GM12891 (cell line): ENCODE data around the gene CPT1A.

Experiments
- DNase-seq: peaks from one replicate; pipeline ENCODE4 v3.0.0; 2011; ENCODE audit warnings: low spot score; ENCODE audit not compliant: insufficient read length
- FAIRE-seq: peaks from 2 replicates; lab custom pipeline; 2011; peaks lifted over from hg19 to GRCh38; lab: Jason Lieb, UNC
- PAX5 ChIP-seq: IDR thresholded peaks from 2 replicates; pipeline ENCODE4 v1.6.1; 2011; ENCODE audit warnings: low read length, moderate library complexity, mild to moderate bottlenecking; ENCODE audit not compliant: insufficient read depth, severe bottlenecking
- POLR2A ChIP-seq: IDR thresholded peaks from 2 replicates; pipeline ENCODE4 v1.6.1; 2011; ENCODE audit warnings: low read depth, low read length, control low read depth
- POLR2AphosphoS5 ChIP-seq: IDR thresholded peaks from 2 replicates; pipeline ENCODE4 v1.6.1; 2011; ENCODE audit warnings: low read depth, low read length, control low read depth
- POU2F2 ChIP-seq: IDR thresholded peaks from 2 replicates; pipeline ENCODE4 v1.6.1; 2011; ENCODE audit warnings: low read depth, mild to moderate bottlenecking, control low read depth, low read length, moderate library complexity
- SPI1 ChIP-seq: IDR thresholded peaks from 2 replicates; pipeline ENCODE4 v1.6.1; 2011; ENCODE audit warnings: low read depth, low read length, control low read depth
- TAF1 ChIP-seq: IDR thresholded peaks from 2 replicates; pipeline ENCODE4 v1.6.1; 2011; ENCODE audit warnings: low read depth, low read length, control low read depth

The CPT1A gene

DNA sequence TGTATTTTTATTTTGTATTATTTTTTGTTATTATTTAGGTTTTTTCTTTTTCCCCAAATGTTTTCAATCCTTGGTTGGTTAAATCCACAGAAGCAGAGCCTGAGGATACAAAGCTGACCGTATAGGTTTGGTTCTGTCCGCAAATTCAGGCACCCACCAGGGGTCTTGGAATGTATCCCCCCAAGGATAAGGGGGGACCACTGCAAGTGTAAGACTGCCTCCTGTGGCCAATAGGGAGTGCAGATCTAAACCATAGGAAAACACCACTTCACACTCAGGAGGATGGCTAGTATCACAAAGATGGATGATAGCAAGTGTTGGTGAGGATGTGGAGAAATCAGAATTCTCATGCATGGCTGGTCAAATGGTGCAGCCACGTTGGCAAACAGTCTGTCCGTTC is 20.0 kb downstream of the CPT1A start:
- TF ChIP-seq POU2F2 (no peak), POLR2AphosphoS5 (no peak), TAF1 (no peak), PAX5 (no peak), POLR2A (no peak), SPI1 (no peak)
- FAIRE-seq (peak; percentile 20), DNase-seq (no peak)

DNA sequence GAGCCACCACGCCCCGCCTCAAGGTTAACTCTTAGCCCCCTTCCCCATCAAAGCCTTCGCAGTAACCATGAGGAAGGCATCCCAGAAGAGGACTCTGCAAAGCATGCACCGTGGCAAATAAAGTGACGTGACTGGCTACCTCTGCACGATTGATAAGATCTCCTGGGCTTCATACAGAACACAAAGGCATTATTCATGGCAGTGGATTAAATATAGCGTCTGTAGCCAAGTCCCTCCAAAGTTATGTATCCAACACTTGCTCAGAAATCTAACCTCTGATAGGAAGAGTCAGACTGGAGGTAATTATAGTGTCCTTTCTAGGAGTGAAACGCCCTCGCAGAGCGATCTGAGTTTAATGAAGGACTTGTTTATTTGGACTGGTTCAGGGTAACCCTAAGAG is 22.4 kb downstream of the CPT1A start:
- DNase-seq (no peak), FAIRE-seq (no peak)
- TF ChIP-seq POLR2AphosphoS5 = no peak
- TF ChIP-seq POU2F2 = no peak
- TF ChIP-seq POLR2A = no peak
- no peak for TF ChIP-seq SPI1
- TF ChIP-seq TAF1 = no peak
- no peak for TF ChIP-seq PAX5

DNA sequence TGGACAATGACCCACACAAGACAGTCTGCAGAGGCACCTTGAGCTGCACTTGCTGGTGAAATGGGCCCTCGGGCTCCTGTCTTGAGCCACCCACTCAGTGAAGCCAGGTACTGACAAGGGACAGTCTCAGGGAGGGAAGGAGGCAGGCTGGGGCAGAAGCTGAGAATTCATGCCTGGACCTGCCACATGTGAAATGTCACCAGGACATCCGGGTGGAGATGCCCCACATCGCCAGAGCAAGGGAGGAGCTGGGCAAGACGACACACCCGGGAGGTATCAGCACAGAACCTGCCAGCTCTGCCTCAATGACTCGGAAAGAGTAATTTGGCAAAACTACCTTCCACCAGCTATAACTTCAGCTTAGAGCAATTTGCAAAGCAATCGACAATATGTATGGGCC is 23.5 kb downstream of the CPT1A start:
- no peak for FAIRE-seq
- TF ChIP-seq POLR2AphosphoS5 = no peak
- TF ChIP-seq TAF1 = no peak
- TF ChIP-seq PAX5 = no peak
- TF ChIP-seq POU2F2 = no peak
- no peak for TF ChIP-seq POLR2A
- TF ChIP-seq SPI1 = no peak
- no peak for DNase-seq

DNA sequence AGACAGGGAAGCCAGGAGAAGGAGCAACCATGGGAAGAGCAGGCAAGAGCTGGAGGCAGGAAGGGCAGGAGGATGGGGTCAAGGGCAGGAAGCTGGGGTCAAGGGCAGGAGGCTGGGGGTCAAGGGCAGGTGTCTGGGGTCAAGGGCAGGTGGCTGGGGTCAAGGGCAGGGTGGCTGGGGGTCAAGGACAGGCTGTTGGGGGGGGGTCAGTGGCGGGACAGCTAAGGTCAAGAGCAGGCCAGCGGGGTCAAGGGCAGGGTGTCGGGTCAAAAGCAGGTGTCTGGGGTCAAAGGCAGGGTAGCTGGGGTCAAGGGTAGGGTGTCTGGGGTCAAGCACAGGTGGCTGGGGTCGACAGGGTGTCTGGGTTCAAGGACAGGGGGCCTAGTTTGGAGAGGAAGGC is 24.2 kb downstream of the CPT1A start:
- TF ChIP-seq PAX5 (no peak), POLR2AphosphoS5 (no peak), POLR2A (no peak), POU2F2 (no peak), TAF1 (no peak), SPI1 (no peak)
- no peak for DNase-seq
- no peak for FAIRE-seq

DNA sequence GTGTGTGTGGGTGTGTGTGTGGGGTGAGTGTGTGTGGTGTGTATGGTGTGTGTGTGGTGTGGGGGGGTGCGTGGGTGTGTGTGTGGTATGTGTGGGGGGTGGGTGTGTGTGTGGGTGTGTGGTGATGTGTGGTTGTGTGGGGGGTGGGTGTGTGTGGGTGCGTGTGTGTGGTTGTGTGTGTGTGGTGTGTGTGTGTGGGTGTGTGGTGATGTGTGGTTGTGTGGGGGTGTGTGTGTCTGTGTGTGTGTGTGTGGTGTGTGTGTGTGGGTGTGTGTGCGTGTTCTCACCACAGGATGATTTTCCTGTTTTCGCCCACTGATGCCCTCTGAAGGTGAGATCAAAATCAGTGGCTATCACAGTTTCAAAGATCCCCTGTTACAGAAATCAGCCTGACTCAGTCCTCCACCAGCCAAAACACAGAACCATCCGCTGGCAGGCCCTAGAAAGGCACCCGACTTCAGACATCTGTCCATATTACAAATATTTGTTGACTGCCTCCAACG is 24.7 kb downstream of the CPT1A start:
- no peak for TF ChIP-seq PAX5
- no peak for TF ChIP-seq SPI1
- no peak for TF ChIP-seq POU2F2
- no peak for TF ChIP-seq POLR2AphosphoS5
- TF ChIP-seq POLR2A = no peak
- TF ChIP-seq TAF1 = no peak
- FAIRE-seq (peak; percentile 94), DNase-seq (no peak)

DNA sequence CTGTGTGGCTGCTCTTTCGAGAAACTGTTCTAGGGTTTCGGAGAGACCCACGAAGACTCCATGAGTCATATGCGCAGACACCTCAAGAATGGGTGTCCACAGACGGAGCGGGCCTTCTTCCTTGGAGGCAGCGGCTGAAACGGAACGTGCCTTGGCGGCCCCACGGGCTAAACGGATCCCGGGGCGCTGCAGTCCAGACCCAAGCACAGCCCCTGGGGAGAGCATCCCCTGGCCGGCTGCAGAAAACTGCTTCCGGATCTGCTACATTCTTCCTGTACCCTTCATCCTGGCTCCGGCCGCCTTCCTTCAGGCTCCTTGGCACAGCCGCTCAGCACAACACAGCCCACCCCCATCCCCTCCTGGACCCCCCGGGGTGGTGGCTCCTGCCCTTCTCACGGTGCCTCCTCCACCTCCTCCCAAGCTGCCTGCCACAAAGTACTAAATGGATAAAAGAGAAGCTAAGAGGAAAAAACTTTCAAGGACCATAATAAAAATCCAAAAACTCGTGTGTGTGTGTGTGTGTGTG is 25.4 kb downstream of the CPT1A start:
- no peak for TF ChIP-seq POU2F2
- no peak for TF ChIP-seq PAX5
- TF ChIP-seq POLR2AphosphoS5 = no peak
- no peak for TF ChIP-seq TAF1
- no peak for TF ChIP-seq POLR2A
- TF ChIP-seq SPI1 = no peak
- DNase-seq = no peak

DNA sequence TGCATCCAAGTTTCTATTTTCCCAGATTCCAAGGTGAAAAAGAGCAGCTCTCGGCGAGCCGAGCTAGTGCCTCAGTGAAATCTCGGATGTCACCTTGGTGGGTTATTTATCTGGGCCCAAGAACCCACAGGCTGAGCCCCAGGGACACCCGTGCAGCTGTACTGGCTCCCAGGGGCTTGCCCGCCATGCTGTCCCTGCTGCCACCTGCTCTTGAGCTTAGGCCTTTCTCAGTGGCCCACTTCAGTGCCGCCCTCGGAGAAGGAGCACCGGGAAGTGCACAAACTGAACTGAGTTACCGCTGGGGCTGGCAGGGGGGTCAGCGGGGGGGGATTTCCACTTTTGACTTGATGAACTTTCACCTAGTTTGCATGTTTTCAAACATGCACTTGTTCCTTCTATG is 27.9 kb downstream of the CPT1A start:
- DNase-seq = no peak
- TF ChIP-seq TAF1 (no peak), POLR2AphosphoS5 (no peak), POU2F2 (no peak), SPI1 (no peak), PAX5 (no peak), POLR2A (no peak)
- FAIRE-seq = peak; percentile 16

More for the DNA sequence above, 25.4 kb downstream of the CPT1A start:
- no peak for FAIRE-seq

DNA sequence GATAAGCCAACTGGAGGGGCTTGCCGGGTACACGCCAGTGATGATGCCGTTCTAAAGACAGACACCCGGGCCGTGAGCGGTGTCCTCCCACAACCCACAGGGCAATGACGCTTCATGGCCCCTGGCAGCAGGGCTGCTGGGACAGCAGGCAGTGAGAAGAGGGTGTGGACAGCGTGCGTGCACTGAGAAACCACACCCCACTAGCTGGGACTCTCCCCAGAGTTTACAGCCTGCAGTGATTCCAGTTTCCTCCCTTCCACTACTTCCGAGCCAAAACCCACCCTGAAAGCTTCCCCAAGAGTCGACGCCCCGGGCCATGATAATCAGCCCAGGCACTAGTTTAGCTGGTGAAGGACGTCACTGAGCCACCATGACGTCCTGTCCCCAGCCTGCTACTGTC is 29.2 kb downstream of the CPT1A start:
- DNase-seq (no peak), FAIRE-seq (no peak)
- no peak for TF ChIP-seq PAX5
- no peak for TF ChIP-seq SPI1
- no peak for TF ChIP-seq TAF1
- TF ChIP-seq POU2F2 = no peak
- no peak for TF ChIP-seq POLR2AphosphoS5
- no peak for TF ChIP-seq POLR2A

DNA sequence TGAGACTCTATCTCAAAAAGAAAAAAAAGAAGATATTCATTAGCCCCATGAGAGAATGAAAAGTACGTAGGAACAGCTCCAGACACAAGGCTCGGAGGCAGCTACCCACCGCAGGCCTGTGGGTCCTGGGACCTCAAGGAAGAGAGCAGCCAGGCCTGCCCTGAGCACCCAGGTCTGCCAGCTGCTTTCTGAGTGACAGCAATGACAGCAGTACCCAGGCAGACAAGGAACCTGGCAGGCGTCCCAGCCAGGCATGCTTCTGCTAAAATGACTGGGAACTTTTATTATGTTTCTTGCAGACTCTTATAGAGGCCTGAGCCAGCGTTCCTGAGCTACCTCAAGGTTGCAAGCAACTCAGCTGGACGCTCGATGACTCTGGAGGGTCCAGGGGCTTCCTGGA is 31.6 kb downstream of the CPT1A start:
- FAIRE-seq (no peak), DNase-seq (no peak)
- no peak for TF ChIP-seq SPI1
- no peak for TF ChIP-seq PAX5
- TF ChIP-seq POU2F2 = no peak
- no peak for TF ChIP-seq TAF1
- no peak for TF ChIP-seq POLR2AphosphoS5
- TF ChIP-seq POLR2A = no peak

DNA sequence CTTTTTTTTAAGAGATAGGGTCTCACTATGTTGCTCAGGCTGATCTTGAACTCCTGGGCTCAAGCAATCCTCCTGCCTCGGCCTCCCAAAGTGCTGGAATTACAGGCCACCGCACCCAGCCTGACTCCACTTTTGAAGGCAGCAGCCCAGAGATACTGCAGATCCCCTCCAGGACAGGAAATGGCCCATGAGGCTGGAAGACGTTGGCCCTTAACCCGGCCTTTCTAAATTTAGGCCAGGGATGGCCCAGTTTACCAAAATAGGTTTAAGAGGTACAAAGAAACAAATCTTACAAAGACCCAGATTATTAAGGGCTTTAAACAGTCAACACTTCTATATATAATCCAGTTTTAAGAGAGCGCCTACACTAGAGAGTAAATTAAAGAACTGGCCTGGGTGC is 32.2 kb downstream of the CPT1A start:
- DNase-seq = no peak
- no peak for FAIRE-seq
- TF ChIP-seq SPI1 (no peak), TAF1 (no peak), POU2F2 (no peak), POLR2AphosphoS5 (no peak), POLR2A (no peak), PAX5 (no peak)
